Suppressor macrophage (primary cell): ENCODE measurements around the gene MAGIX.
A peak's percentile ranks its signal among the peaks of the same experiment; 100 is the strongest.

Experiments used
- DNase-seq, 4 experiments: peaks; one replicate each; pipeline ENCODE4 v3.0.0-alpha.2; 2020 to 2022

The MAGIX gene

DNA sequence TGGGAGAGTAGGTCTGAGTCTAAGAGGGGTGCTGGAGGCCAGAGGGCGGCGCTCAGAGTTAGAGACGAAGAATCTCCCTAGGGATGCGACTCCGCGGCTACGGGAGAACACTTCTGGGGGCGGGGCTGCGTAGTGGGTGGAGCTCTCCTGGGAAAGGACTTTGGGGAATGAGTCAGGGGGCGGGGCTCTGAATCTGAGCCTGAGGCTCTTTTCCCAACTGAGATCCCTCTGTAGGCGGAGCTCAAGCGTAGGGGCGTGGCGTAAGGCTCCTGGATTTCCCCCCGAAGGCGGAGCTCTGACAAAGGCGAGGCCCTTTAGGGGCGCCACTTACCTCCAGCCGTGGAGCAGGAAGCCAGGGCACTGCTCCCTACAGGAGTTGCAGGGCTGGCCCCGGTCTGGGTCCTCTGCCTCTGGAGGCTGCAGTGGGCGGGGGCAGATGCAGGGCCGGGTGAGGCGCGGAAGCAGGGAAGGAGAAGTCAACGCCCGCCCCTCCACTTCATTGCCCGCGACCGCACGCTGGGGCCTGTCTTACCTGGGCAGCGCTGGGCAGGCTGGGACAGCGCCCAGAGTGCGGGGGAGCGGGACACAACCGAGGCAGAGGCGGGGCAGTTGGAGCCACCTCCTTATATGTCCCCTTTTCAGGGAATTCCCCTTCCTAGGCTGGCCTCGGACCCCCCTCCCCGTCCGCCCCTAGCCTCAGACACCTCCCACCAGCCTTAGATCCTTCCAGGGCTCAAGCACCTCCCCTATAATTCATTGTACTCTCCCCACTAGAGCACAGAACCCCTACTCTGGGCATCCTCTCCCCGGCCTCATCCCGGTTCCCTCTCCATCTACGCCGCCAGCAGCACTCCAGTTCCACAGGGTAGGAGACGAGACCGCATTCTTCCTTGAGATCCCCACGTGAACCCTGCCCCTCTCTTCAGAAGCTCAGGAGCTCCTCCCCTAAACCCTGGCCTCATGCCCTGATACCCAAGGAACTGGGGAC, 22.0 kb downstream of the MAGIX start:
- peak; percentile 31 to 68 (median 54) for DNase-seq

DNA sequence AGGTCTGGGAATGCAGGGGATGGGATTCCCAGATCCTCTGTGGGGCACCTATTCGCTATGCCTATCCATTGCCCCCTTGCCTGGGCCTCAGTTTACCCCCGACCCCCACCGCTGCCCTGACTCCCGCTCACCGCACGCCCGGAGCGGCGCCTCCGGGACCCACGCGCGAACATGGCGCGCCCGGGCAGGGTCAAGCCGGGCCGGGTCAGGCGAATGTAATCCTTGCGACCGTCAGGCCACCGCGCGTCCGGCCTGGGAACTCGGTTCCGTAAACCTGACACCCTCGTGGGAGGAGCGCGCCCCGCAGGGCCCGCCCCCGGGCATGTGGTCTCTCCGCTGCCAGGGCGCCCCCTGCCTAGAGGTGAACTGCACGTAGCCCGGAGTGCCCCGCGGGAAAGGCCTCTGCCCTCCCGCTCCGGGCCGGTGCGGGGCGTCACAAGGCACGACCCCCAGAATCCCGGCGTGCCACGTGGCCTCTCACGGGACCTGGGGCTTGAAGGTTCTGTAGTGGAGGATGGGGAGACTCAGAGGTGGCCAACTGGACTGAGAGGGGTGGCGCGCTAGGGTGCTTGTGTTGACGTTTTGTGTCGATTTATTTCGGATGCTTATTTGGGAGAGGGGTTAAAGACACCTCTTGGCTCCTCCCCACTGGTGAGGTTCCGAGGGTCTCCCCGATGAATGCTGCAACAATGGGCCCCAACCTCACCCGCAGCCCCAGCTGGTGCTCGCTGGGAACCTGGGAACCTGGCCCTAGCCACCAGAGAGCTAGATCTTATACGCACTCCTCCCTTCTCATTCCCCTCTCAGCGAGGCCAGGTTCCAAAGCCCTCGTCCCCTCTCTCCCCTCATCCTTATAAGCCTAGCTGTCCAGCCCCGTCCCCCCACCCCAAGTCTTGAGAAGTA, 23.8 kb downstream of the MAGIX start, which contains the start of gene PRICKLE3:
TSS of gene PRICKLE3 (minus strand) at position 249 of the 903 bp plus-strand sequence. CDS start at position 173, 76 bp downstream.
- peak; percentile 77 to 92 (median 84) for DNase-seq

DNA sequence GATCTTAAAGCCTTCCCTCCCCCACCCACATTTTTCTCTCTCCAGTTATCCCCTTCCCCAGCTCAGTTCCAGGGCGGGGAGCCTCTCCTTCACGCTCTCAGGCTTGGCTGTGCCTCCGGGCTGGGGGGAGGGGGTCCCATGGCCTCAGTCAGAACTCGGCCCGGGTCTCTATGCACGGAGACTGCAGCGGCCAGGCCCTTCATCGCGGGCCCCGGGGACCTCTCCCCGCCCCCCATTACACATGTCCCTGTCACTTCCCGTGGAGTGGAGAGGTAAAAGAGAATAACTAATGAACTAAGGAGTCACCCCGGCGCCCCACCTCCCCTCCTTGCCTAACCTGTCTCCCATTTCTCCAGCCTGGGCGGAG, 24.5 kb downstream of the MAGIX start:
- no peak for DNase-seq

DNA sequence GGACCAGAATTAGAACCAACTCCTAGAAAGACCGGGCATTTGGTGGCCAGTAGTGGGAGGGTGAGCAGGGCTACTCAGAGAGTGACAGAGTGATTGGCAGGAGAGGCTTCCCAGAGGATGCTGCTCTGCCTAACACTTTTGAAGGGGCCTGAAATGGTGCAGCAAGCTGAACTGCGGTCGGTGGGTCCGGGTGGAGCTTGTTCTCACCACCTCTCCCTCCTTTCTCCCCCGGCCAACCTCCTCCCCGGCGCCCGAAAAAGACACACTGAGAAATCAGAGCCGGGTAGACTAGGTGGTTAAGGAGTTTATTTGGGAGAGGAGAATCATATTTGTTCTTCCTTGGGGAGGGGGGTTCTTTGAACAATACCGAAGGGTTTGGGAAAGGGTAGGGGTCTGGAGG, 25.0 kb downstream of the MAGIX start:
- no peak for DNase-seq

DNA sequence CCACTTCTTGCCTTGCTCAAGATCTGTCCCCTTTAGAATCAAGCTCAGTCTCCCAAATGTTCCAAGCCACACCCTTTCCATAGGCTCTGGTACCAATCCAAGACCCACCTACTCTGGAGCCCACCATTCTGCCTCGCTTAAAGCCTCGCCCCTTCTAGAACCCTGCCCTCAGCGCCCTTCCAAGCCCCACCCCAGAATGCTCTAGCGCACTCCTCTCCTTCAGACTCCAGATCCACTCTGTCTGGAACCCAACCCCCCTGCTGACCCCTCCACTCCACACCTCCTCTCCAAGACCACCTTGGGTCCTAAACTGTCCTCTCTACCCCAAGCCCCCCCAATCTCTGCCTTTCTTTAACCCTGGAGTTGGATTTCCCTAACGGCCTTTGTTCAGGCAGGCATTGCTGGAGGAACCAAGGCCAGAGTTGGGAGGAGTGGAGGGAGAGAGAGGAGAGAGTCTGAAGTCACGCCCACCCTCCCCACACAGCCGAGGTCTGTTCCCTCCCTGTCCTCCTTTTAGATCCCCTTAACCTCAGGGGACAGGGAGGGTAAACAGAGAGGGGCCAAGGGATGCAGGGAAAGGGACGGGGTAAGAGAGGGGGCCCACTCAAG, 26.0 kb downstream of the MAGIX start:
- DNase-seq: peak in 1 of 4 experiments; percentile 25

DNA sequence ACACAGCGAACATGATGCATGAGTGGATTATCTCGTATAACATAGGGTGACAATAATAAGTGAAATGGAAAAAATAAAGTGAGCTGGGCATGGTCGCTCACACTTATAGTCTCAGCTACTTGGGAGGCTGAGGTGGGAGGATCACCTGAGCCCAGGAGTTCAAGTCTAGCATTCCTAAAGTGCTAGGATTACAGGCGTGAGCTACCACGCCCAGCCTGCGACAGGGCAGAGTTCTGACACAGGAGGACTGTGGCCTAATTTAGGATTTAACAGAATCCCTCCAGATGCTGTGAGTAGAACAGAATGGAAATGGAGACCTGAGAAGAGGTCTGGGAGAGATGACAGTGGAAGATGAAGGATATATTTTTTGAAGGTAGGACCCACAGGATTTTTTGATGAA, 27.0 kb downstream of the MAGIX start:
- no peak for DNase-seq

DNA sequence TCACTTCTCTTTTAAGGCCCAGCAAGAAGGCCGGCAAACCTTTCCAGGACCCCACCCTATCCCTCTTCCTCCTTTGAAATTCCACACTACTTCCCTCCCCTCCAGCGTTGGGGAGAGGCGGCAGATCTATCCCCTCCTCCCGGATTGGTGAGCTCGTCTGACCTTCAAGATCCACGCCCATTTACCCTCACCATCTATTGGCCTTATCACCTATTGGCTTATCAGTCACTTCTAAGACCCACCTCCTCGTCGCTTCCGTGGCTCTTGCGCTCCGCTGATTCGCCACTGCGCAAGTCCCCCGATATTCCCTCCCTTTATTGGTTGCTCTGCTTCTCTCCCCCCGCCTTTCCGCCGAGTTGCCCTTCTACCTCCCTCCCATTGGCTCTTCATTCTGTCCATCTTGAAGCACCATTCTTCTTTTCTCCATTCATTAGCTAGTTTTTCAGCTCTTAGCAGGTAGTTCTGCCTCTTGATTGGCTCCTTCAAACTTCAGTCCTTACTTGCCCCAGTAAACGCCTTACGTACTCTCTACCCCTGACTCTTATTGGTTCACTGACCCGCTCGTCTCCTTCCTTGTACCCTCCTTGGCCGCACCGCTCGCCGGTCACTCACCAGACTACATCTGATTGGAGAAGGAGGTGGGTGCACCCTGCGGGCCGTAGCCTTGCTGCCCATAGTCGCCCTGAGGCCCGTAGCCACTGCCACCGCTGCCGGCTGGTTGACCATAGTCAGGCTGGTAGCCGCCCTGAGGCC, 28.4 kb downstream of the MAGIX start:
- peak; percentile 91 to 98 (median 94) for DNase-seq

DNA sequence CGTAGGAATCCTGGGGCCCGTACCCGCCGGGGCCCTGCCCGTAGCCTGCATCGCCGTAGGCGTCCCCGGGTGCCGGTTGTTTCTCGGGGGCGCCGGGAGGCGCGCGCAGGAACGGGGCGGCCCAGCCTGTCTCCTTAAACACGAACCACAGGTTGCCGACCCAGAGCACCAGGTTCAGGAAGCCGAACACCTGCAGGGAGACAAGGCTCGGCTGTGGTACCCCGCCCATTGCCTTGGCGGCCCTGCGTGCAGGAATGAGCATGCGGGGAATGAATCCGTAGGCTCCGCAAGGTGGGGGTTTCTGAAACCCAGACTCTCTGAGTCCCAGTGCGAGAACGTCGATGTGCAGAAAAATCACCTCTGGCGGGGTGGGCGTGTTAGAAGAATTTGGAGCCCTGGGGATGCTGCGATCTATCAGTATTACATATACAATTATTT, 29.0 kb downstream of the MAGIX start:
- no peak for DNase-seq

DNA sequence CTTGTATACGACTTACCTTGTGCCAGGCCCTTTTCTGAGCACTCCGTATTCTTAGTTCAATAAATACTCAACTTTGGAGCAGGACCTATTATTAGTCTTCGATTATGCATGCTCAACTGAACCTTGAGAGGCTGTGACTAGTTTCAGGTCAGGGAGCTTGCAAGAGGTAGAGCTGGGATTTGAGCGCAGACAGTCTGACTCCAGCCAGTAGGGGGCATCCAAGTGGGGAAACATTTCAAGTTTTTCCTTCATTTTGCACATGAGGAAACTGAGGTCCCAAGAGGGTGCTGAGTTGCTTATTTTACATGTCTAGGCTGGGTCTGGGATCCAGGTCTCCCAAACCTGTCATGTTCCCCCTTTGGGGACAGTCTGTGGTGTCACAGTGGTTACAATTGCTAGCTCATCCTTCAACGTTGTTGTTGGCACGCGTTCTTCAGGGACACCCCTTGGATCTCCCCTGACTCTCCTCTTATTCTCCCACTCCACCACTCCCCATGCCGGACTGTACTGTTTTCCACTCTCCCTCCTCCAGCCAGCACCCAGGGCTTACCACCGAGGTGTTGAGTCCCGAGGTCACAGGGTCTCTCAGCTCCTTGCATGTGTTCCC, 30.3 kb downstream of the MAGIX start:
- DNase-seq: peak in 3 of 4 experiments; percentile 34 to 59 (median 54)

DNA sequence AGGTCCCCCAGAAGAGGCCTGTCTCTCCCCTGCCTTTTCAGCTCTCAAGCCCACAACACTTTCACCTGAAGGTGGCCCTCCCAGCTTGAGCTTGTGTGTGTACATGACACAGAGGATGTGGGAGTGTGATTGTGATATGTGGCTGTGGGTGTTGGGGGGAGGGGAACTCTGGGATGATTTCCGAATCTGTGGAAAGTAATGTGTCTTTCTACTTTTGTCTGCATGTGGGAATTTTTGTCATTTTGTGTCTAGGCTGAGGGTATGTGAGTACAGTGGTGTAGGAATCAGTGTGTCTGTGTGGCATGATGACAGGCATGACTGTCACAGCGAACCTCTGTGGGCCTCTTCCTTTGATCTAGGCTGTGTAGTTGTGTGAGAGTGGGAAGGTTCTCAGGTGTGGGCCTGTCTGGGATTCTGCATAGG, 31.0 kb downstream of the MAGIX start:
- DNase-seq: no peak

DNA sequence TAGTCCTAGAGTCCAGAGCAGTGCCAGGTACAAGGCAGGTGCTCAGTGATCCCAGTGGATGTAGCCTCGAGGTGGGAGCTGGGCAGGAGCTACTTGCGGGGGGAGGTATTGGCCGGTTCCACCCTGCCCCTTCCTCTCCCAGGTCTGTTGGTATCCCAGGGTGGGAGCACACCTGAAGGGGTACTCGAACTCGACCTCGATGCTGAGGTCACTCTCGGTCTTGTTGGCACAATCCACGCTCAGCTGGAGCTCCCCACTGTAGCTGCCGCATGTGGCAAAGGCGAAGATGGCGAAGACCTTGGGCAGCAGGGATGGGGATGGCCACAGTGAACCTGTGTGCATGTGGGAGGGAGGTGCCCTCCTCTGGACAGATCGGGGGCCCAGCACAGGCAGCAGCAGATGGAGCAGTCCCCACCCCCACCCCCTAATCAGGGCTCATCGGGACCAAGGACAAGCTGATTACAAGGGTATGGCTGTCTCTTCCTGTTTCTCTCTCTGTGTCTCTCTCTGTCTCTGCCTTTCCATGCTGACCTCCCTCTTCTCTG, 35.1 kb downstream of the MAGIX start:
- DNase-seq: no peak

DNA sequence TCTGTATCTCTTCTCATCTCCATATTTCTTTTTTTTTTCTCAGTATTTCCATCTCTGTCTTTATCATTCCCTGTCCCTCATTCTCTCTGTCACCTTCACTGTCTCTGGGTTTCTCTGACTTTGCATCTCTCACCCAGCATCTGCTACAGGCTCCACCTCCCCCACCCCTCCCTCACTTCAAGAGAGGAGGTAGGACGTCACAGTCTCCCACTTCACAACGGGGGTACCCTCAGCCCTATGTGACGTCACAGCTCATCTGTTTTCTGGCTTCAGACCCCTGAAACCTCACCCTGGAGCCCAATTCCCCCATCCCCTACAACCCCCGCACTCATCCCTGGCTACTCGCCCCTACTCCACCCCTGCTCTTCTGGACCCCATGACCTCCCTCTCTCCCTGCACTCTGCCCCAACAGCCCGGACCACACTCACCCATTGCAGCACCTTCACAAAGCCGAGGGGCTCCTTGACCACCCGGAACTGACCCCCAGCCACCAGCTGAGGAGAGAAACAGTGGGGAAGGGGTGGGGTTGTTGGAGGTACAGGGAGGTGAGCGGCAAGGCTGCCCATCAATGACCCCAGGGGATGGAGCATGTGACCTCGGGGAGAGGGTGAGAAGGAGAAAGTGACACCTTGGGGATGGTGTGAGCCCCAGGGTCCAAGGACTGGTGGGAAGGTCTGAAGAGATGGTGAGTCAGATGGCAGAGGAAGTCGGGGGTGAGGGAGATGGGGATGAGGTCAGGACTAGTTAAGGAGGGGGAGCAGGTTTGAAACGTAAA, 36.2 kb downstream of the MAGIX start:
- no peak for DNase-seq

DNA sequence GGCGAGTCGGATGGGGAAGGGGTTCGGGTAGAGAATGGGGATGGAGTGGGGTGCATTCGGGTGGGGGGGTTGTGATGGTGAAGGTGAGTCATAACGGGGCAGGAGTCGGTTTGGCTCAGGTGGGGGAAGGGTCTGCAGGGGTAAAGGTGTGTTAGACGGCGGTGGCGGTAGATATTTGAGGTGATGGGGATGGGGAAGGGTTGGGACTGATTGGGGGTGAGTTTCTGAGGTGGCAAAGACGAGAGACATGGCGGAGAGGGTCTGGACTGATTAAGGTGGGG, 36.7 kb downstream of the MAGIX start:
- DNase-seq: no peak

DNA sequence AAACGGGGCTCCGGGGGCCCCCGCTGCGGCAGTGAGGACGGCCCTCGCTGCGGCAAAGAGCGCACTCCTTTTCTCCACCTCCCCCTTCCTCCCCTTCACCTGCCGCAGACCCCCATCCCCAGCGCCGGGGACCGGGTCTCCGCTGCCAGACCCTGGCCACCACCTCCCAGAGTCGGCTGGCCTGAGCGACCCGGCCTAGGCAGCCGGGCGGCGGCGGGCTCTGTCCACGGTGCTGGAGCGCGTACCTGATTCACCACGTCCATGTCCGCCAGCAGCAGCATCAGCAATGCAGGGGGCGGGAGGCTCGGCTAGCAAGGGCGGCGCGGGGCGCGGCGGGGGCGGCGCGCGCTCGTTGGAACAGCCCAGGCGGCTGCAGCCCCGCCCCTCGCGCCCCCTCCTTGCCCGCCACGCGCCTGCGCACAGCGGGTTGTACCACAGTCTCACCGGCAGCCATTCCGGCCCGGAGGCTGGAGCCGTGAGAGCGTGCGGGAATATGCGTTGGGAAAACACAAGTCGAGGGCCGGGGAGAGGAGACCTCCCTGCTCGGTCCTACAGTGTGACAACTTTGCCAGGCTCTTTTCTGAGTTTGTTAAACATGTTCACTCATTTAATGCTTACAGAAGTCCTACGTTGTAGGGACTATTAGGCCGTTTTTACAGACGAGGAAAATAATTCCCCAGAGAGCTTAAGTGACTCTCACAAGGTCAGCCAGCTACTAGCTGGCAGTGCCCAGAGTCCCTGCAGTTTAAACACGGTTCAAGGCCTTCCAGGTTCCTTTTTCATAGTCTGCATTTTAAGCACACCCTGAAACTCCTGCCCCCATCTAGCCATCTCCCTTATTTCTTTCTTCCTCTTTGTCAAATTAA, 37.6 kb downstream of the MAGIX start, which contains the start of gene SYP:
TSS of gene SYP (minus strand) at position 288 of the 866 bp plus-strand sequence. CDS start at position 281, 7 bp downstream.
- DNase-seq: peak; percentile 85 to 92 (median 88)

DNA sequence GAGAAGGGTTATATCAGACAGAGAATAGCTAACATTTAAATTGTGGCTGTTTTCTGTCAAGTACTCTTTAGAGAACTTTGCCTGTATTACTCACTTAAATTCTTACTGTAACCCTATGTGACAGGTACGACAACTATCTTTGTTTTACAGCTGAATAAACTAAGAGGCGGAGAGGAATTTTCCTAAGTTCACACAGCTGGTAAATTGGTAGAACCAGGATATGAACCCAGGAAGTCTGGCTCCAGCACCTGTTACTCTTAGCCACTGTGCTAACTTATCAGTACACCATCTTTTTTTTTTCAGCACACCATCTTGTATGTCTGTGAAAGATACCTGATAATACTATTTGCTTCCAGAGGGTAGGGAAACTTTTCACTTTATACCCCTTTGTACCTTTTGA, 39.5 kb downstream of the MAGIX start:
- no peak for DNase-seq

DNA sequence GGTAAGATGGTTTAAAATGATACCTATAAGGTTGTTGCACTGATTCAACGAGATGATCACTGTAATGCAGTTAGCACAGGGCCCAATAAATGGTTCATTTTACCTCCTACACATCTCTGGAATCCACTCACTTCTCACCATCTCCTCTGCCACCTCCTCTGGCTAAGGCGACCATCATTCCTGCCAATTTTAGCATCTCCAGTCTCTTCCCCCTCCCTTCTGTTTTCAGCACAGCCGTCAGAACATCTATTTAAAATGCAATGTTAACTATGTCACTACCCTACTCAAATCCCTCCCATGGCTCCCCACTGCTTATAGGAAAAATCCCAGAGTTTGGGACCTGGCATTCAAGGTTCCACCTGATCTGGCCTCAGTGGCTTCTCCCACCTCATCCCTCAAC, 41.0 kb downstream of the MAGIX start:
- no peak for DNase-seq

DNA sequence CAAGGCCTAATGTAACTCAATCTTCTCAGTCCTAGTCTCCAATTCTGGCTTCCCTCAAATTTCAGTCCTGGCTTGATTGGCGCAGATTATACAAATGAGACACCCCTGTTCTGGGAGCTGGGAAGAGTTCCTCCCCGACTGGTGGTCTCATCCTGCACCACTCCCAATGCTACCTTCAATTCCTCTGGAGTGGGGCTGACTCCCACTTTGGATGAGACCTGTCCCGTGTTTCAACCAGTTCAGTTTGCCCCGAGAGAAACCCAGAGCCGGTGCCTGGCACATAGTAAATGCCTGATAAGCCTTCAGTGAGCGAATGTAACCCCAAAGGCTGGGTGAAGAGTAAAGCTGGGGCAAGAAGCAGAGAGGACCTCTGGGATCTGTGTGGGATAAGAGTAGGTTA, 41.5 kb downstream of the MAGIX start:
- DNase-seq: no peak

DNA sequence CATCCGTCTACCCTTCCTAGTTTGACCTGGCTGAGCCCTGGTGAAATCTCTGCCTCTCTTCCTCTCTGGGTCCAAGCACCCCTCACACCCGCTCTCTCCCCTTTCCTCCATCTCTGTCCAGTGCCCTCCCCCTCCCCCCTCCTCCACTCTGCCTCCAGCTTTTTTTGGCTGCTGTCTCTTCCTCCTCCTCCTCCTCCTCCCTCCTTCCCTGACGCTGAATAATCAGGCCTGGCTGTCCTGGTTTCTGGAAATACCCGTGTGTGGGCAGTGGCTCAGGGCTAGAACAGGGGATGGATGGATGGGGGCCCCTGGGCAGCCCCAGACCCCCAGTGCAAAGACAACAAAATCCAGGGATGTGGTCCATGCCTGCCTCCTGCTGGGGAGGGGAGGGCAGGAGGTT, 42.2 kb downstream of the MAGIX start:
- no peak for DNase-seq

DNA sequence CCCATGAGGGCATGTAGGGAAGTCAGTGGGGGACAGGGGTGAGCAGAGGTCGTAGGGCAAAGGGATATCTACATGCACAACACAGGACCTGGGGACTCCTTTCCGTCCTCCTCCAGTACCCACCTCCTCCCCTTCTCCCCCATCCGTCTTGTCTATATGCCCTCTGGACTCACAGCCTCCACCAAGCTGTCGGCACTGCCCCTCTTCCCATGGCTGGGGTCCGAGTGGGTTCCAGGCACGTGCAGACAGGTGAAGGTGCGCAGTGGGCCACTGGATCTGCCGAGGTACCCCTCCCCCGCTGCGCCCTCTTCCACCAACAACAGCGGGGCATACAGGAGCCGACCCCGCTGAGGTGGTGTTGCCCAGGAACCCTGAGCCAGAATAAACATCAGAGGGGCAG, 42.9 kb downstream of the MAGIX start:
- no peak for DNase-seq
